ENCODE results near the gene TEX9. TPM values are rescaled to one million over a fixed set of nuclear protein-coding genes. Genes with fewer than 3 reads are reported as not detected.

Gene TEX9
- total RNA-seq, 4 donors from 2014 or later = 3.1 to 5.4 (median 3.9) TPM

DNA sequence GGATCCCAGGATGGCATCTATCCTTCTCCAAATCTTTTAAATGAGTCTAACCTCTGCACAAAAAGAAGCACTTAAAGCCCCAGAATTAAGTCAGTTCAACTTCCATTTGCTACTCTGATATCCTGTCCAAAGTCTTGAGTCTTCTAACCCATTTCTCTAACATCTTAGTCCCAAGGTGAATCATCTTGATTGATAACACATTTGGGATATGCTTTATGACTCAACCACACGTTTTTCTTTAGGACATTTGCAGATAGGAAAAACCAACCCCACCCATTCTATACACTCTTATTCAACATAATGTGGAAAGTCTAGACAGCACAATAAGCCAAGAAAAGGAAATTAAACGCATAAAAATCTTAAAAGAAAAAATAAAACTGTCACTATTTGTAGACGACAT, 18.8 kb upstream of the TEX9 start:
- no peak for DNase-seq (ENCODE audit: extremely low spot score)
- no peaks in the 10 kb centered on the region for H3K36me3 ChIP-seq
- H3K9me3 ChIP-seq = no peaks in the 10 kb centered on the region
- intact Hi-C loops (cut with DNase I) = no loop called here
- TF ChIP-seq EP300 (IDR thresholded peaks at IDR 0.05) (no peak), POLR2AphosphoS5 (IDR thresholded peaks at IDR 0.05) (no peak), POLR2A (IDR thresholded peaks at IDR 0.05; ENCODE audit: low read depth) (no peak)
- TF ChIP-seq, protein P1, sequence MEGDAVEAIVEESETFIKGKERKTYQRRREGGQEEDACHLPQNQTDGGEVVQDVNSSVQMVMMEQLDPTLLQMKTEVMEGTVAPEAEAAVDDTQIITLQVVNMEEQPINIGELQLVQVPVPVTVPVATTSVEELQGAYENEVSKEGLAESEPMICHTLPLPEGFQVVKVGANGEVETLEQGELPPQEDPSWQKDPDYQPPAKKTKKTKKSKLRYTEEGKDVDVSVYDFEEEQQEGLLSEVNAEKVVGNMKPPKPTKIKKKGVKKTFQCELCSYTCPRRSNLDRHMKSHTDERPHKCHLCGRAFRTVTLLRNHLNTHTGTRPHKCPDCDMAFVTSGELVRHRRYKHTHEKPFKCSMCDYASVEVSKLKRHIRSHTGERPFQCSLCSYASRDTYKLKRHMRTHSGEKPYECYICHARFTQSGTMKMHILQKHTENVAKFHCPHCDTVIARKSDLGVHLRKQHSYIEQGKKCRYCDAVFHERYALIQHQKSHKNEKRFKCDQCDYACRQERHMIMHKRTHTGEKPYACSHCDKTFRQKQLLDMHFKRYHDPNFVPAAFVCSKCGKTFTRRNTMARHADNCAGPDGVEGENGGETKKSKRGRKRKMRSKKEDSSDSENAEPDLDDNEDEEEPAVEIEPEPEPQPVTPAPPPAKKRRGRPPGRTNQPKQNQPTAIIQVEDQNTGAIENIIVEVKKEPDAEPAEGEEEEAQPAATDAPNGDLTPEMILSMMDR (IDR thresholded peaks at IDR 0.05) = no peak
- no peak overlapping the region for H3K4me3 ChIP-seq
- WGBS = 69% methylated on average over 3 of the region's 3 CpGs
- H3K27me3 ChIP-seq = no peaks in the 10 kb centered on the region
- H3K4me1 ChIP-seq = no peaks in the 10 kb centered on the region
- H3K27ac ChIP-seq (replicated peaks in 1 of 4) = no peak overlapping the region

DNA sequence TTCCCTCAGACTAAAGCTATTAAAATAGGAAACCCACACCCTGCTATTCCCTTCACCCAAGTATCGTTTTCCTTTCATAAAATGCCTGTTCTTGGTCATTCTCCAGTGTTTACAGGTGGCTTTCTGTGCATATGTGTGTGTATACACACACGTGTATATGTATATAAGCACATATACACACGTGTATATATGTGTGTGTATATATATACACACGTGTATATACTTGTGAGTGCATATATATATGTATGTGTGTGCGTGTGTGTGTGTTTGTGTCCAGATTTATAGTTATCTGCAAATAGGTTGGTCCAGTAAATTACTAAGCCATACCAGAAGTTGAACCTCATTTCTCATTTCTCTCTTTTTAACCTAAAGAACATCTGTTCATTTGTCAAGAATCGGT, 15.7 kb upstream of the TEX9 start:
- Histone ChIP-seq H3K27me3 (no peaks in the 10 kb centered on the region), H3K4me1 (no peaks in the 10 kb centered on the region), H3K36me3 (no peaks in the 10 kb centered on the region), H3K4me3 (no peak overlapping the region), H3K9me3 (no peaks in the 10 kb centered on the region), H3K27ac (replicated peaks in 1 of 4) (no peak overlapping the region)
- no peak for DNase-seq (ENCODE audit: extremely low spot score)
- intact Hi-C loops (cut with DNase I) = no loop called here
- TF ChIP-seq POLR2A (IDR thresholded peaks at IDR 0.05; ENCODE audit: low read depth) (no peak), POLR2AphosphoS5 (IDR thresholded peaks at IDR 0.05) (no peak), EP300 (IDR thresholded peaks at IDR 0.05) (no peak)
- TF ChIP-seq, protein P1 (IDR thresholded peaks at IDR 0.05) = no peak
- WGBS = 88% methylated on average over 6 of the region's 6 CpGs

DNA sequence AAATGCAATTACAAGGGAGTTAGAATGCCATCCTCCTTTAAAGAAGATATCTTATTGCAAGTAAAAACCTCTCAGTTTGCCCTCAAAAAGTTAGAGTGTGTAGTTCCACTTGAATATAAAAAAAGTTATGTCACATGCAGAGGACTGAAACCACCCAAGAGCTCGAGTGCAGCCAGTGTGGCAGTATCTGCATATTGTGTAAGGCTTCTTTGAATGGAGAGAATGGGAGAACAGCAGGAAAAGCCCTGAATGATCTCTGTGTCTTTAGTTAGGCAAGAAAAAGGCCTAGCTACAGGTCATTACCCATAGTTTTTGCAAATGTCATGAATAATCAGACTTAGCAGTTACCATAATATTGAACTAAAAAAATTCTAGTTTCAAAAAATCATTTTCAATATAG, 13.9 kb upstream of the TEX9 start:
- H3K27ac ChIP-seq (replicated peaks in 1 of 4) = no peak overlapping the region
- WGBS = 38% methylated on average over 1 of the region's 1 CpG

DNA sequence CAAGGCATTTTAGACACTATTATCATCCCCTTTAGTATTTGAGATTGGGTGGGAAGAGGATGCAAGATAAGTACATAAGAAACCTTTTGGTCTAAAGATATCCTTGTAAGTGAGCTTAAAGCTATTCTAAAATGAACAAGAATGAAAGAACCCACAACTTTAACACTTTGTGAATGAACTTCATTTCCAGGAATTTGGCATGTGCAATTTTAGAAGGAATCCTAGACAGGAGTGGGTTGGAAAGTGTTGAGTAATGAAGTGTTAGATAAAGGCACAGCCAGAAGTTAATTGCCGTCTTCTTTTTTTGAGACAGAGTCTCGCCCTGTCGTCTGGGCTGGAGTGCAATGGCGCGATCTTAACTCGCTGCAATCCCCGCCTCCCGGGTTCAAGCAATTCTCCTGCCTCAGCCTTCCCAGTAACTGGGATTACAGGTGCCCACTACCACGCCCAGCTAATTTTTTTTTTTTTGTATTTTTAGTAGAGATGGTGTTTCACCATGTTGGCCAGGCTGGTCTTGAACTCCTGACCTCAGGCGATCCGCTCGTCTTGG, 13.2 kb upstream of the TEX9 start:
- no peaks in the 10 kb centered on the region for H3K27me3 ChIP-seq
- TF ChIP-seq POLR2AphosphoS5 (IDR thresholded peaks at IDR 0.05) (no peak), POLR2A (IDR thresholded peaks at IDR 0.05; ENCODE audit: low read depth) (no peak), EP300 (IDR thresholded peaks at IDR 0.05) (no peak)
- TF ChIP-seq, protein P1 (IDR thresholded peaks at IDR 0.05) = no peak
- H3K4me3 ChIP-seq = no peak overlapping the region
- intact Hi-C loops (cut with DNase I) = no loop called here
- WGBS = 92% methylated on average over 12 of the region's 12 CpGs
- no peak overlapping the region for H3K27ac ChIP-seq (replicated peaks in 1 of 4)
- no peaks in the 10 kb centered on the region for H3K9me3 ChIP-seq
- H3K4me1 ChIP-seq = no peaks in the 10 kb centered on the region
- no peak for DNase-seq (ENCODE audit: extremely low spot score)
- no peaks in the 10 kb centered on the region for H3K36me3 ChIP-seq

More for the DNA sequence above, 13.9 kb upstream of the TEX9 start:
- Histone ChIP-seq H3K4me3 (no peak overlapping the region), H3K27me3 (no peaks in the 10 kb centered on the region), H3K4me1 (no peaks in the 10 kb centered on the region), H3K36me3 (no peaks in the 10 kb centered on the region), H3K9me3 (no peaks in the 10 kb centered on the region)
- TF ChIP-seq POLR2AphosphoS5 (IDR thresholded peaks at IDR 0.05) (no peak), EP300 (IDR thresholded peaks at IDR 0.05) (no peak), POLR2A (IDR thresholded peaks at IDR 0.05; ENCODE audit: low read depth) (no peak)
- TF ChIP-seq, protein P1 (IDR thresholded peaks at IDR 0.05) = no peak
- intact Hi-C loops (cut with DNase I) = no loop called here
- DNase-seq (ENCODE audit: extremely low spot score) = no peak

DNA sequence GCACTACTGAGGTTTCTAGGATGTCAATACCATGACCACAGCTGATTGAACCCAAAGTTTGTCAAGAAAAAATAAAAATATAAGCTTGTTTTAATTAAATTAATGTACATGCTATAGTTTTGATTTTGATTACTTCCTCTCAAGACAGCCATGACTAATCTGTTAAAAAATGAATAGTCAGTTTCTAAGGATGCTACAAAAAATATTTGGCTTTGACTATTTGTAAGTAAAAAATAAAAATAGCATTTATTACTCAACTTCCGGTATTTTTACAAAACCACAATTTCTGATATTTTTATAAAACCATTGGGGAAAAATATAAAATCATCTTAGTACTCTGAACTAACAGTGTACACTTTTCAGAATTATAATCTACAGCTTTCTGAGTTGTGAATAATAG, 12.1 kb upstream of the TEX9 start:
- no peaks in the 10 kb centered on the region for H3K36me3 ChIP-seq
- H3K9me3 ChIP-seq = no peaks in the 10 kb centered on the region
- H3K27ac ChIP-seq (replicated peaks in 1 of 4) = no peak overlapping the region
- 81% methylated on average over 1 of the region's 1 CpG for WGBS
- H3K4me3 ChIP-seq = no peak overlapping the region
- TF ChIP-seq EP300 (IDR thresholded peaks at IDR 0.05) = no peak
- DNase-seq (ENCODE audit: extremely low spot score) = no peak
- H3K27me3 ChIP-seq = no peaks in the 10 kb centered on the region
- intact Hi-C loops (cut with DNase I) = no loop called here
- H3K4me1 ChIP-seq = no peaks in the 10 kb centered on the region

Data from esophagus muscularis mucosa (tissue), 4 donors.